Inflammatory macrophage treated with lipopolysaccharide for 4 hours (primary cell): ENCODE measurements around the gene TTYH3.

Source experiments
- DNase-seq: peaks from one replicate; pipeline ENCODE4 v3.0.0-alpha.2; 2020

TTYH3 gene

GRCh38 chr7:2617325-2617905 lies 14.4 kb upstream of the TTYH3 start:
- no peak for DNase-seq

GRCh38 chr7:2619116-2619515 lies 12.7 kb upstream of the TTYH3 start:
- no peak for DNase-seq

- DNase-seq: no peak
Measured at GRCh38 chr7:2621061-2621828, 10.5 kb upstream of the TTYH3 start.

- DNase-seq: no peak
Measured at GRCh38 chr7:2621948-2622640, 9.7 kb upstream of the TTYH3 start.

- DNase-seq: peak; percentile 78
Measured at GRCh38 chr7:2622869-2623697, 8.7 kb upstream of the TTYH3 start.

- no peak for DNase-seq
Measured at GRCh38 chr7:2623698-2624014, 8.1 kb upstream of the TTYH3 start.

GRCh38 chr7:2624293-2624886 lies 7.4 kb upstream of the TTYH3 start:
- no peak for DNase-seq

GRCh38 chr7:2626498-2627117 lies 5.2 kb upstream of the TTYH3 start:
- DNase-seq: no peak

- no peak for DNase-seq
Measured at GRCh38 chr7:2627258-2628129, 4.3 kb upstream of the TTYH3 start.

GRCh38 chr7:2628130-2628482 lies 3.7 kb upstream of the TTYH3 start:
- no peak for DNase-seq

- no peak for DNase-seq
Measured at GRCh38 chr7:2628891-2629290, 2.9 kb upstream of the TTYH3 start.

GRCh38 chr7:2629746-2630681 lies 1.8 kb upstream of the TTYH3 start:
- no peak for DNase-seq

GRCh38 chr7:2632733-2633537 lies 1.1 kb downstream of the TTYH3 start:
- peak; percentile 88 for DNase-seq

GRCh38 chr7:2633538-2634266 lies 1.9 kb downstream of the TTYH3 start:
- peak; percentile 90 for DNase-seq

- no peak for DNase-seq
Measured at GRCh38 chr7:2634267-2635145, 2.7 kb downstream of the TTYH3 start.

GRCh38 chr7:2635148-2635668 lies 3.4 kb downstream of the TTYH3 start:
- DNase-seq: no peak
